Mononuclear cell (primary cell): ENCODE data around the gene CA9. TPM values are rescaled to one million over a fixed set of nuclear protein-coding genes. Genes with fewer than 3 reads are reported as not detected.

Source experiments
- H3K27me3 ChIP-seq: 2 replicates; pipeline ENCODE4 v1.6.0; 2011; ENCODE audit warnings: low read length, control low read depth; ENCODE audit not compliant: insufficient read depth
- H3K4me1 ChIP-seq: 2 replicates; pipeline ENCODE4 v1.5.1; 2011; ENCODE audit warnings: mild to moderate bottlenecking, low read length, control low read depth; ENCODE audit not compliant: insufficient read depth
- H3K4me3 ChIP-seq: 2 replicates; pipeline ENCODE4 v1.5.1; 2011; ENCODE audit warnings: mild to moderate bottlenecking, low read length, moderate library complexity
- H3K9me3 ChIP-seq: 2 replicates; pipeline ENCODE4 v1.5.1; 2011; ENCODE audit warnings: low read depth, mild to moderate bottlenecking, control low read depth, low read length
- total RNA-seq: library from RNA; depleted of rRNA; stranded (reverse); fragments of >200 nt; gene quantifications from one replicate; pipeline ENCODE4 v1.2.3, GENCODE V29; 2012

Gene CA9
- total RNA-seq, 1 donor = not detected

GRCh38 chr9:35679766-35680330, 6.1 kb downstream of the CA9 start:
- Histone ChIP-seq H3K9me3 (no peaks in the 10 kb centered on the region), H3K27me3 (peaks cover 2% of the 10 kb centered on the region), H3K4me1 (peaks cover 13% of the 10 kb centered on the region)

GRCh38 chr9:35680331-35681105, 6.8 kb downstream of the CA9 start:
- H3K27me3 ChIP-seq = peaks cover 2% of the 10 kb centered on the region
- H3K4me3 ChIP-seq = no peak overlapping the region
- peaks cover 10% of the 10 kb centered on the region for H3K4me1 ChIP-seq
- no peaks in the 10 kb centered on the region for H3K9me3 ChIP-seq

More at GRCh38 chr9:35679766-35680330, 6.1 kb downstream of the CA9 start:
- no peak overlapping the region for H3K4me3 ChIP-seq

GRCh38 chr9:35681341-35682002, 7.7 kb downstream of the CA9 start:
- Histone ChIP-seq H3K27me3 (no peaks in the 10 kb centered on the region), H3K4me3 (no peak overlapping the region), H3K9me3 (no peaks in the 10 kb centered on the region), H3K4me1 (peaks cover under 1% of the 10 kb centered on the region)

- Histone ChIP-seq H3K4me1 (no peaks in the 10 kb centered on the region), H3K9me3 (no peaks in the 10 kb centered on the region), H3K4me3 (no peak overlapping the region), H3K27me3 (no peaks in the 10 kb centered on the region)
Measured at GRCh38 chr9:35682051-35682450, 8.3 kb downstream of the CA9 start.

GRCh38 chr9:35682520-35683315, 9.0 kb downstream of the CA9 start:
- no peak overlapping the region for H3K4me3 ChIP-seq
- no peaks in the 10 kb centered on the region for H3K9me3 ChIP-seq
- no peaks in the 10 kb centered on the region for H3K27me3 ChIP-seq
- H3K4me1 ChIP-seq = no peaks in the 10 kb centered on the region

GRCh38 chr9:35683323-35683722, 9.6 kb downstream of the CA9 start:
- H3K27me3 ChIP-seq = no peaks in the 10 kb centered on the region
- H3K4me3 ChIP-seq = no peak overlapping the region
- H3K9me3 ChIP-seq = no peaks in the 10 kb centered on the region

GRCh38 chr9:35684921-35685320, 11.2 kb downstream of the CA9 start:
- Histone ChIP-seq H3K27me3 (no peaks in the 10 kb centered on the region), H3K9me3 (no peaks in the 10 kb centered on the region), H3K4me3 (no peak overlapping the region), H3K4me1 (peaks cover 5% of the 10 kb centered on the region)

More at GRCh38 chr9:35683323-35683722, 9.6 kb downstream of the CA9 start:
- no peaks in the 10 kb centered on the region for H3K4me1 ChIP-seq

GRCh38 chr9:35685506-35685905, 11.8 kb downstream of the CA9 start:
- Histone ChIP-seq H3K4me3 (no peak overlapping the region), H3K9me3 (no peaks in the 10 kb centered on the region), H3K4me1 (peaks cover 9% of the 10 kb centered on the region), H3K27me3 (no peaks in the 10 kb centered on the region)

- Histone ChIP-seq H3K4me1 (peaks cover 14% of the 10 kb centered on the region), H3K9me3 (no peaks in the 10 kb centered on the region), H3K27me3 (no peaks in the 10 kb centered on the region), H3K4me3 (no peak overlapping the region)
Measured at GRCh38 chr9:35686222-35687203, 12.8 kb downstream of the CA9 start.

- H3K9me3 ChIP-seq = no peaks in the 10 kb centered on the region
- H3K4me3 ChIP-seq = no peak overlapping the region
- H3K27me3 ChIP-seq = no peaks in the 10 kb centered on the region
- H3K4me1 ChIP-seq = peaks cover 17% of the 10 kb centered on the region
Measured at GRCh38 chr9:35687306-35687705, 13.6 kb downstream of the CA9 start.

GRCh38 chr9:35687972-35688557, 14.3 kb downstream of the CA9 start:
- H3K9me3 ChIP-seq = no peaks in the 10 kb centered on the region
- no peaks in the 10 kb centered on the region for H3K27me3 ChIP-seq
- no peak overlapping the region for H3K4me3 ChIP-seq
- peaks cover 17% of the 10 kb centered on the region for H3K4me1 ChIP-seq

GRCh38 chr9:35688558-35689541, 15.1 kb downstream of the CA9 start:
- Histone ChIP-seq H3K4me3 (no peak overlapping the region), H3K27me3 (no peaks in the 10 kb centered on the region), H3K4me1 (peaks cover 17% of the 10 kb centered on the region), H3K9me3 (no peaks in the 10 kb centered on the region)
